Sigmoid colon (tissue), 7 donors: ENCODE results near the gene KLHL29. TPM values are rescaled to one million over a fixed set of nuclear protein-coding genes. Genes with fewer than 3 reads are reported as not detected.

Source experiments
- DNase-seq: peaks from one replicate; pipeline ENCODE4 v3.0.0-alpha.2; 2019
- H3K27ac ChIP-seq, 4 donors: fragments of 200-600 bp; sonication (generic); one replicate each; pipeline ENCODE4 v1.5.1; 2016 to 2019; ENCODE audit warnings: mild to moderate bottlenecking in 1 of 4
- H3K27me3 ChIP-seq, 3 donors: fragments of 200-600 bp; sonication (generic); one replicate each; pipeline ENCODE4 v1.5.1; 2019; ENCODE audit warnings: mild to moderate bottlenecking in 1 of 3
- H3K36me3 ChIP-seq, 4 donors: fragments of 200-600 bp; sonication (generic); one replicate each; pipeline ENCODE4 v1.5.1; 2016 to 2019
- H3K4me1 ChIP-seq, 4 donors: fragments of 200-600 bp; sonication (generic); one replicate each; pipeline ENCODE4 v1.5.1; 2017 to 2019
- H3K4me3 ChIP-seq, 4 donors: fragments of 200-600 bp; sonication (generic); one replicate each; pipeline ENCODE4 v1.5.1; 2017 to 2019; ENCODE audit warnings: mild to moderate bottlenecking in 2 of 4, moderate library complexity in 1 of 4
- H3K9me3 ChIP-seq, 4 donors: fragments of 200-600 bp in 3 of 4; sonication (generic) in 3 of 4; one replicate each; pipeline versions ENCODE4 v1.5.1 to v1.6.1; 2013 to 2019
- EP300 ChIP-seq, 4 donors: sonication (generic); formaldehyde crosslinking; IDR thresholded peaks; one replicate each; pipeline ENCODE4 v1.6.1; 2017; ENCODE audit warnings: antibody characterized with exemption in 4 of 4
- POLR2A ChIP-seq, 2 donors: fragments of 450-650 bp; IDR thresholded peaks; one replicate each; pipeline ENCODE4 v1.6.1; 2016; ENCODE audit warnings: antibody characterized with exemption in 2 of 2, mild to moderate bottlenecking in 2 of 2, moderate library complexity in 2 of 2
- POLR2AphosphoS5 ChIP-seq, 4 donors: sonication (generic); formaldehyde crosslinking; IDR thresholded peaks; one replicate each; pipeline ENCODE4 v1.6.1; 2017; ENCODE audit warnings: antibody characterized with exemption in 4 of 4
- WGBS, 2 donors: extraction: QIAGEN DNeasy Blood & Tissue Kit; methylation state at CpG; one replicate each; pipeline ENCODE4 v1.1.7; 2013; 5-methylcytosine and 5-hydroxymethylcytosine counted together
- intact Hi-C: fragments of 100-400 bp; cut with DNase I; formaldehyde crosslinking; loops from one replicate; pipeline ENCODE4 v1.15.1; 2023
- polyA plus RNA-seq, 3 donors: library from polyadenylated mRNA; stranded (reverse); fragments of 200-250 nt; gene quantifications; one replicate each; pipeline ENCODE4 v1.2.3, GENCODE V29; 2013
- total RNA-seq, 4 donors: library from RNA; depleted of rRNA; stranded (reverse); fragments of >200 nt; gene quantifications; one replicate each; pipeline ENCODE4 v1.1.0, GENCODE V29; 2016
- TF ChIP-seq, protein P1 (sequence below), 4 experiments: fragments of 450-650 bp in 3 of 4; fragments of 200-600 bp in 1 of 4; IDR thresholded peaks; one replicate each; pipeline ENCODE4 v1.5.1; 2016 to 2019; ENCODE audit warnings: antibody characterized with exemption in 4 of 4, mild to moderate bottlenecking in 3 of 4, moderate library complexity in 2 of 4
- donor health status: healthy with polysubstance abuse.
- donor health status: Bipolar disorder and iron deficiency.
- donor health status: healthy.

The KLHL29 gene
- total and polyA plus RNA-seq, 7 donors: 0.46 to 25.5 (median 6.3) TPM

DNA sequence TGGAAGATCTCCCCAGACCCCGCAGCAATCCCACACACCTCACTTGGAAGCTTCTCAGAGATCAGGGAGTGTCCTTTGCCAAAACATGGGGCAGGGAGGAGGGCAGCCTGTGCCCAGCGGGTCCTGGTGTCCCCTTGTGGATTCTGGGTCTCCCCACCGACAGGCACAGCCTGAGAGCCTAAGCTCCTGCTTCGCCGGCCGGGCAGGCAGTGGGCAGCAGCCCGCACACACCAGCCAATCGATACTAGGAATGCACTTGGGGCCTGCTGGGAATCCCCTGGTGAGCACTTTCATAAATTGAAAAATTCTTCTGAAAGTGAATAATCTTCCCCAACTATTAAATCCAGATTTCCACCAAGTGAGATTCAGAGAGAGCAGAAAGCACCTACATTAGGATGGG lies 296.0 kb downstream of the KLHL29 start:
- Histone ChIP-seq H3K36me3 (peaks cover 0 to 7% (median 0%) of the 10 kb centered on the region in 4 donors), H3K4me3 (no peak overlapping the region), H3K27me3 (no peaks in the 10 kb centered on the region), H3K9me3 (no peaks in the 10 kb centered on the region), H3K4me1 (no peaks in the 10 kb centered on the region), H3K27ac (no peak overlapping the region)
- no peak for DNase-seq
- intact Hi-C loops: no loop called here
- WGBS, 2 donors: 89 to 90% methylated on average over 8 of the region's 8 CpGs
- no peak for TF ChIP-seq POLR2AphosphoS5 (IDR thresholded peaks at IDR 0.05)
- no peak for TF ChIP-seq POLR2A (IDR thresholded peaks at IDR 0.05)
- TF ChIP-seq, protein P1, sequence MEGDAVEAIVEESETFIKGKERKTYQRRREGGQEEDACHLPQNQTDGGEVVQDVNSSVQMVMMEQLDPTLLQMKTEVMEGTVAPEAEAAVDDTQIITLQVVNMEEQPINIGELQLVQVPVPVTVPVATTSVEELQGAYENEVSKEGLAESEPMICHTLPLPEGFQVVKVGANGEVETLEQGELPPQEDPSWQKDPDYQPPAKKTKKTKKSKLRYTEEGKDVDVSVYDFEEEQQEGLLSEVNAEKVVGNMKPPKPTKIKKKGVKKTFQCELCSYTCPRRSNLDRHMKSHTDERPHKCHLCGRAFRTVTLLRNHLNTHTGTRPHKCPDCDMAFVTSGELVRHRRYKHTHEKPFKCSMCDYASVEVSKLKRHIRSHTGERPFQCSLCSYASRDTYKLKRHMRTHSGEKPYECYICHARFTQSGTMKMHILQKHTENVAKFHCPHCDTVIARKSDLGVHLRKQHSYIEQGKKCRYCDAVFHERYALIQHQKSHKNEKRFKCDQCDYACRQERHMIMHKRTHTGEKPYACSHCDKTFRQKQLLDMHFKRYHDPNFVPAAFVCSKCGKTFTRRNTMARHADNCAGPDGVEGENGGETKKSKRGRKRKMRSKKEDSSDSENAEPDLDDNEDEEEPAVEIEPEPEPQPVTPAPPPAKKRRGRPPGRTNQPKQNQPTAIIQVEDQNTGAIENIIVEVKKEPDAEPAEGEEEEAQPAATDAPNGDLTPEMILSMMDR (IDR thresholded peaks at IDR 0.05): no peak
- TF ChIP-seq EP300 (IDR thresholded peaks at IDR 0.05): no peak

DNA sequence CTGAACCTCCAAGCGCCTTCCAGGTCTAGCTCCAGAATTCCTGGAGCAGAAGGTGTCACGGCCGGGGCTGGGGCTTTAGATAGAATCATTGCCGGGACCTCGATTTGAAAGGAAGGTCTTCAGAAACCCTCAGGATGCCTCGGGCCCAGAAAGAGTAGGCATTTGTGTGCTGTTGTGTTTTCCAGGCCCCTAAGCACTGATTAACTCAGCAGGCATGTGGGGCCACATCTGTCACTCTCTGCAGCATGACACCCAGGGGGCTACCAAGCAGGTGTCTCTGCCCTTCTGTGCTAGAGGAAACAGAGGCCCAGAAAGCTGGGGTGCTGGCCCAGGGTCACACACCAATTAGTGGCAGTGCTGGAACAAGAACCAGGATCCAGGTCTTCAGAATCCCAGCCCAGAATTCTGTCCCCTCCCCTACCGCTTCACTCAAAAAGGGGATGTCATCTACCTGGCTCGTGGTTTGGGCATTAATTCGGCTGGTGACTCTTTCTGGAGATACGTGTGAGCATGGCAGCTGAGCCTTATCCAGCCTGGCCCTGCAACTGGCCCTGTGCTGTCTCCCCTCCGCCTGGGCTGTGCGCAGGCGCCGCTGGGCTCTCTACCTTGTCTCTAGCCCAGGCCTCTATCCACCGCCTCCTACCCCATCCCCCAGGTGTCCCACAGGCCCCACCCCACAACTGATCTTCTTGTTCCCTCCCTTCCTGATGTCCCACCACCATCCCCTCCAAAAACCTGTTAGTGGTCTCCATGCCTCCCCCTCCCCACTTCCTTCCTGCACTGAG lies 296.6 kb downstream of the KLHL29 start:
- Histone ChIP-seq H3K36me3 (peaks cover 0 to 13% (median 0%) of the 10 kb centered on the region in 4 donors), H3K4me1 (no peaks in the 10 kb centered on the region)
- WGBS, 2 donors: 94 to 95% methylated on average over 15 of the region's 15 CpGs

DNA sequence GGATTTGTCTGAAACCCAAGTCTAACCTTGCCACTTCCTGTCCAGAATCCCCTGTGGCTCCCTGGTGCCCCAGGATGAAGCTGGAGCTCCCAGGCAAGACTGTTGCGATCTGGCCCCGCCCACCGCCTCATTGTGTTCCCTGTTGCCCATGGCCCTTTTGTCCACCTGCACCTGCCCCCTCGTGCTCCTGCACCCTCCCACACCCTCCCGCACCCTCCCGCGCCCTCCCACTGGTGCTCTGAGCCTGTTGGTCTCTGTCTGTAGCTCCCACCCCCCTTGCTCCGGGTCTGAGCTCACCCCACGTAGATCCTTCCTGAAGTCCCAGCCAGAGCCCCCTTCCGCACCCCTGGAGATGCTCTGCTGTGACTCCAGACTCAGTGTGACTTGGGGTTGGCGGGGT lies 297.5 kb downstream of the KLHL29 start:
- DNase-seq: no peak
- H3K9me3 ChIP-seq: no peaks in the 10 kb centered on the region
- peaks cover 0 to 23% (median 0%) of the 10 kb centered on the region in 4 donors for H3K36me3 ChIP-seq
- intact Hi-C loops: no loop called here
- no peaks in the 10 kb centered on the region for H3K4me1 ChIP-seq
- no peak overlapping the region for H3K4me3 ChIP-seq
- TF ChIP-seq EP300 (IDR thresholded peaks at IDR 0.05): no peak
- TF ChIP-seq, protein P1 (IDR thresholded peaks at IDR 0.05): no peak
- no peak for TF ChIP-seq POLR2AphosphoS5 (IDR thresholded peaks at IDR 0.05)
- no peak for TF ChIP-seq POLR2A (IDR thresholded peaks at IDR 0.05)
- 90 to 94% methylated on average over 11 of the region's 11 CpGs for WGBS, 2 donors
- no peak overlapping the region for H3K27ac ChIP-seq
- no peaks in the 10 kb centered on the region for H3K27me3 ChIP-seq

More for the DNA sequence above, 296.6 kb downstream of the KLHL29 start:
- H3K4me3 ChIP-seq: no peak overlapping the region
- TF ChIP-seq, protein P1 (IDR thresholded peaks at IDR 0.05): no peak
- TF ChIP-seq POLR2AphosphoS5 (IDR thresholded peaks at IDR 0.05): no peak
- no peaks in the 10 kb centered on the region for H3K27me3 ChIP-seq
- no peak overlapping the region for H3K27ac ChIP-seq
- DNase-seq: no peak
- intact Hi-C loops: no loop called here
- no peaks in the 10 kb centered on the region for H3K9me3 ChIP-seq

DNA sequence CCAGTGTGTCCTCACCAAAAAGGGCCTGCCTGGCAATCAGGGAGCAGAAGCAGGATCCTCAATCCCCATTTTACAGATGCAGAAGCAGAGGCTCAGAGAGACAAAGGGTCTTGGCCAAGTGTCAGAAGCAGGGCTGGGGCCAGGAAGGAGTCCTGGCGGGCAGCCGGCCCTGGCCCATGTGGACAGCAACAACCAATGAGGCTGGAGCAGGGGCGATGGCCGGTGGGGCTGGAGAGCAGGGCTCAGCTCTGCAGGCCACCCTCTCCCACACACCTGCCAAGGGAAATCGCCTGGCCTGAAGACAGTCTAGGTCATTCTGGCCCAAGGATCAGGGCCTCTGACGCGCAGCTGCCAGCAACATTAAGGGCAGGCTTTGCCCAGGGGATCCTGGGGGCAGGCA lies 298.0 kb downstream of the KLHL29 start:
- intact Hi-C loops: no loop called here
- peaks cover 0 to 27% (median 0%) of the 10 kb centered on the region in 4 donors for H3K36me3 ChIP-seq

More for the DNA sequence above, 298.0 kb downstream of the KLHL29 start:
- Histone ChIP-seq H3K4me3 (no peak overlapping the region), H3K9me3 (no peaks in the 10 kb centered on the region), H3K4me1 (no peaks in the 10 kb centered on the region), H3K27me3 (no peaks in the 10 kb centered on the region), H3K27ac (no peak overlapping the region)
- 93 to 95% methylated on average over 7 of the region's 7 CpGs for WGBS, 2 donors
- no peak for DNase-seq
- no peak for TF ChIP-seq POLR2AphosphoS5 (IDR thresholded peaks at IDR 0.05)
- no peak for TF ChIP-seq EP300 (IDR thresholded peaks at IDR 0.05)
- TF ChIP-seq, protein P1 (IDR thresholded peaks at IDR 0.05): no peak
- TF ChIP-seq POLR2A (IDR thresholded peaks at IDR 0.05): no peak
